ENCODE data around the gene ZNF142.

The ZNF142 gene

DNA sequence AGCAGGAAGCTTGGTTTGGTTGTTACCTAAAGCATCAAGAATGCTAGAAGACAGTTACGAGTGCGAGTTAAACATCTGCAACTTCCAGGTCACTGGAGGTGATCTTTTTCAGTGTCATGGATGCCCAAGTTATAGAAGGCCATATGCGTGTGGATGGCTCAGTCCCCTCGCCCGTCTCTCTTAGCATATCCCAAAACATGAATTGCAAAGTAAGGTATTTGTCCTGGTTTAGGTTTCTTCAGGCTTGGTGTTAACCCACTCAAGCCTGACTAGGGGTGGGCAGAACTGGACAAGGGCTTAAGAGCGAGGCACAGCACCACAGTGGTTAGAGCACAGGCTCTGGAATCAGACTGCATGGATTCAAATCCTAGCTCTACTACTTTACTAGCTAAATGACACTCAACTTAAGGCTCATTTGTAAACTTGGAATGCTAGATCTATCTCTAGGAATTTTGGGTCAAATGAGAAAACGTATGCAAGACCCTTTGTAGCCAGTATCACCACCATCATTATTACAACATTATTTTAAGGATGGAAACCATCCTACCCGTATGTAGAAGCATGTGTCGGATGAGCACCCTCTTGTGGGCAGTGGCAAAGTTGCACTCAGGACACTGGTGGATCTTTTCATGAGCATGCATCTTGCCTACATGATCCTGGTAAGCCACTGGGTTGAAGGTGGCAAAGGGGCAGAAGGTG lies 11.2 kb downstream of the ZNF142 start:
- H3K4me1 ChIP-seq (ENCODE audit: control insufficient read depth, insufficient read depth, low read length), result no peaks in the 10 kb centered on the region
- no peaks in the 10 kb centered on the region for H3K27me3 ChIP-seq (ENCODE audit: control insufficient read depth, insufficient read depth, low read length)
- DNase-seq (ENCODE audit: low read depth, low spot score), result no peak
- WGBS (ENCODE audit: insufficient coverage, insufficient read length), result no CpG with 5 or more reads among the region's 9 CpGs
- peaks cover 50% of the 10 kb centered on the region for H3K36me3 ChIP-seq (ENCODE audit: control insufficient read depth, insufficient read depth, low read length)
- H3K9me3 ChIP-seq (ENCODE audit: control insufficient read depth, insufficient read depth, low read length), result no peaks in the 10 kb centered on the region
- H3K4me3 ChIP-seq (ENCODE audit: low read length), result no peak overlapping the region
- no peak overlapping the region for H3K27ac ChIP-seq (ENCODE audit: low read length)

GRCh38 chr2:218645126-218645525 lies 14.3 kb downstream of the ZNF142 start:
- no peak for DNase-seq (ENCODE audit: low read depth, low spot score)
- Histone ChIP-seq H3K9me3 (ENCODE audit: control insufficient read depth, insufficient read depth, low read length) (no peaks in the 10 kb centered on the region), H3K36me3 (ENCODE audit: control insufficient read depth, insufficient read depth, low read length) (peaks cover 51% of the 10 kb centered on the region), H3K27ac (ENCODE audit: low read length) (no peak overlapping the region), H3K4me1 (ENCODE audit: control insufficient read depth, insufficient read depth, low read length) (no peaks in the 10 kb centered on the region), H3K27me3 (ENCODE audit: control insufficient read depth, insufficient read depth, low read length) (no peaks in the 10 kb centered on the region), H3K4me3 (ENCODE audit: low read length) (no peak overlapping the region)
- no CpG with 5 or more reads among the region's 1 CpG for WGBS (ENCODE audit: insufficient coverage, insufficient read length)

GRCh38 chr2:218644721-218645120 lies 14.7 kb downstream of the ZNF142 start:
- no peak overlapping the region for H3K4me3 ChIP-seq (ENCODE audit: low read length)
- peaks cover 52% of the 10 kb centered on the region for H3K36me3 ChIP-seq (ENCODE audit: control insufficient read depth, insufficient read depth, low read length)
- H3K4me1 ChIP-seq (ENCODE audit: control insufficient read depth, insufficient read depth, low read length), result no peaks in the 10 kb centered on the region
- H3K9me3 ChIP-seq (ENCODE audit: control insufficient read depth, insufficient read depth, low read length), result no peaks in the 10 kb centered on the region
- DNase-seq (ENCODE audit: low read depth, low spot score), result no peak
- no CpG with 5 or more reads among the region's 11 CpGs for WGBS (ENCODE audit: insufficient coverage, insufficient read length)
- no peak overlapping the region for H3K27ac ChIP-seq (ENCODE audit: low read length)
- no peaks in the 10 kb centered on the region for H3K27me3 ChIP-seq (ENCODE audit: control insufficient read depth, insufficient read depth, low read length)

DNA sequence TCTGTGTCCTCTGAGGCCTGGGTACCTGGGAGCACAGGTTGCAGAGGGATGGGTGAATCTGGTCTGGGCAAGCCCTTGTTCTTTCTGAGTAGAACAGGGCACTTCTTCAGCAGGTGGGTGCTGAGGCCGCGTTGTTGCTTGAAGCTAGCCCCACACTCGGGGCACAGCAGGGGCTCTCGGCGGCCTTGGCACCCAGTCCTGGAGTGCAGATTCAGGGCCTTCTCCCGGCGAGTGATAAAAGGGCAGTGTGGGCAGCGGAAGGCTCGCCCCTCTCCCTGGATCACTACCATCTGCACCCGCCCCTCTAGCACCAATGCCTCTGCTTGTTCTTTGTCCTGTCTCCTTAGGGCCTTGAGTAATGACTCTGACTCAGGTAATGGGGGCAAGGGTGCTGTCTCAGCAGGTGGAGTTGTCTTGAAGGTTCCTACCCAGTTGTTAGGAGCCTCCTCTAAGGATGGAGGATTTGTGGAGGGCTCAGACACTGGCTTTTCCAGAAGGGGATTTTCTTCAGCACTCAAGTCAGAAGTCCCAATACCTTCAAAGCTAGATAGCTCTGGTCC lies 15.6 kb downstream of the ZNF142 start:
- Histone ChIP-seq H3K27ac (ENCODE audit: low read length) (no peak overlapping the region), H3K36me3 (ENCODE audit: control insufficient read depth, insufficient read depth, low read length) (peaks cover 52% of the 10 kb centered on the region), H3K9me3 (ENCODE audit: control insufficient read depth, insufficient read depth, low read length) (no peaks in the 10 kb centered on the region), H3K4me3 (ENCODE audit: low read length) (no peak overlapping the region), H3K4me1 (ENCODE audit: control insufficient read depth, insufficient read depth, low read length) (no peaks in the 10 kb centered on the region), H3K27me3 (ENCODE audit: control insufficient read depth, insufficient read depth, low read length) (no peaks in the 10 kb centered on the region)
- DNase-seq (ENCODE audit: low read depth, low spot score), result no peak
- WGBS (ENCODE audit: insufficient coverage, insufficient read length), result no CpG with 5 or more reads among the region's 10 CpGs

GRCh38 chr2:218642786-218643185 lies 16.6 kb downstream of the ZNF142 start:
- no CpG with 5 or more reads among the region's 17 CpGs for WGBS (ENCODE audit: insufficient coverage, insufficient read length)
- Histone ChIP-seq H3K9me3 (ENCODE audit: control insufficient read depth, insufficient read depth, low read length) (no peaks in the 10 kb centered on the region), H3K27me3 (ENCODE audit: control insufficient read depth, insufficient read depth, low read length) (no peaks in the 10 kb centered on the region), H3K27ac (ENCODE audit: low read length) (no peak overlapping the region), H3K36me3 (ENCODE audit: control insufficient read depth, insufficient read depth, low read length) (peaks cover 51% of the 10 kb centered on the region), H3K4me3 (ENCODE audit: low read length) (no peak overlapping the region), H3K4me1 (ENCODE audit: control insufficient read depth, insufficient read depth, low read length) (no peaks in the 10 kb centered on the region)
- DNase-seq (ENCODE audit: low read depth, low spot score), result no peak

DNA sequence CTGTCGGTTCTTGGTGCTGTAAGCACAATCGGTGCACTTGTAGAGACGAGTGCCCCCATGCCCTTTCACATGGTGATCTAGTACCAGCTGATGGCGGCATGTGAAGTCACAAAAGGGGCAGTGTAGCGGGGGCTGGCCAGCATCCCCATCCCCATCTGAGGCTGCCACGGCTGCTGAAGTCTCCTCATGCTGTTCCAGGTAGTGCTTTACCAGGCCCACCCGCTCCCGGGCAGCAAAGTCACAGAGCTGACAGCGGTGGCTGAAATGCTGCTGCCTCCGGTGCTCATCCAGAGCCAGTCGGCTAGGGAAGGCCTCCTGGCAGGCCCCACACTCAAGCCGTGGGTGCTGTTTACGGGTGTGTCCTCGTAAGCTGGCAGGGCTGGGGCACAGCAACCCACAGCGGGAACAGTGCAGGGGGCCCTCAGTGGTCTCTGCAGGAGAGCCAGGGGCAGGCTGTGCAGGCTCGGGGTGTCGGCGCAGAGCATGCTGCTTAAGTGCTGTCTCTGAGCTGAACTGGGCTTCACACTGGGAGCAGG lies 17.2 kb downstream of the ZNF142 start:
- no peaks in the 10 kb centered on the region for H3K4me1 ChIP-seq (ENCODE audit: control insufficient read depth, insufficient read depth, low read length)
- WGBS (ENCODE audit: insufficient coverage, insufficient read length), result no CpG with 5 or more reads among the region's 18 CpGs
- no peak for DNase-seq (ENCODE audit: low read depth, low spot score)
- peaks cover 51% of the 10 kb centered on the region for H3K36me3 ChIP-seq (ENCODE audit: control insufficient read depth, insufficient read depth, low read length)
- H3K4me3 ChIP-seq (ENCODE audit: low read length), result no peak overlapping the region
- H3K9me3 ChIP-seq (ENCODE audit: control insufficient read depth, insufficient read depth, low read length), result no peaks in the 10 kb centered on the region
- H3K27me3 ChIP-seq (ENCODE audit: control insufficient read depth, insufficient read depth, low read length), result no peaks in the 10 kb centered on the region
- no peak overlapping the region for H3K27ac ChIP-seq (ENCODE audit: low read length)

DNA sequence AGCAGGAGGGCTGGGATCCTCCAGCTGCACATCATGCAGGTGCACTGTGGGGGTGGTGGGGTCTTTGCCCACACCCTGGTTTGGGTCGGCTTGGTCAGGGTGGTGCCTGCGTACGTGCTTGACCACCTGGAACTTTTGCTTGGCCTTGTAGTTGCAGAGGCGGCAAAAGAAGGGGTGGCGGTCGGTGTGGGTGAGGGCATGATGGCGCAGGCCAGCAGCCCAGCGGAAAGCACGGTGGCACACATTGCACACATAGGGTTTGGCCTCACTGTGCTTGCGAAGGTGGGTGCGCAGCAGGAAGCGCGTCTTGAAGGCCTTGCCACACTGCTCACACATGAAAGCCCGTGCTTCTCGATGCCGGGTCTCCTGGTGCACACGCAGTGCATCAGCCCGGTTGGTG lies 21.1 kb downstream of the ZNF142 start:
- Histone ChIP-seq H3K27me3 (ENCODE audit: control insufficient read depth, insufficient read depth, low read length) (no peaks in the 10 kb centered on the region), H3K9me3 (ENCODE audit: control insufficient read depth, insufficient read depth, low read length) (no peaks in the 10 kb centered on the region), H3K27ac (ENCODE audit: low read length) (no peak overlapping the region), H3K4me3 (ENCODE audit: low read length) (no peak overlapping the region), H3K4me1 (ENCODE audit: control insufficient read depth, insufficient read depth, low read length) (no peaks in the 10 kb centered on the region), H3K36me3 (ENCODE audit: control insufficient read depth, insufficient read depth, low read length) (peaks cover 39% of the 10 kb centered on the region)
- DNase-seq (ENCODE audit: low read depth, low spot score), result no peak
- WGBS (ENCODE audit: insufficient coverage, insufficient read length), result no CpG with 5 or more reads among the region's 18 CpGs

- no peak for DNase-seq (ENCODE audit: low read depth, low spot score)
- H3K36me3 ChIP-seq (ENCODE audit: control insufficient read depth, insufficient read depth, low read length), result peaks cover 28% of the 10 kb centered on the region
- H3K4me3 ChIP-seq (ENCODE audit: low read length), result no peak overlapping the region
- WGBS (ENCODE audit: insufficient coverage, insufficient read length), result no CpG with 5 or more reads among the region's 5 CpGs
- H3K4me1 ChIP-seq (ENCODE audit: control insufficient read depth, insufficient read depth, low read length), result no peaks in the 10 kb centered on the region
- H3K27me3 ChIP-seq (ENCODE audit: control insufficient read depth, insufficient read depth, low read length), result no peaks in the 10 kb centered on the region
- no peaks in the 10 kb centered on the region for H3K9me3 ChIP-seq (ENCODE audit: control insufficient read depth, insufficient read depth, low read length)
- H3K27ac ChIP-seq (ENCODE audit: low read length), result no peak overlapping the region
These were observed 23.7 kb downstream of the ZNF142 start for GRCh38 chr2:218635719-218636118.

- no peaks in the 10 kb centered on the region for H3K4me1 ChIP-seq (ENCODE audit: control insufficient read depth, insufficient read depth, low read length)
- H3K27ac ChIP-seq (ENCODE audit: low read length), result no peak overlapping the region
- no peaks in the 10 kb centered on the region for H3K9me3 ChIP-seq (ENCODE audit: control insufficient read depth, insufficient read depth, low read length)
- WGBS (ENCODE audit: insufficient coverage, insufficient read length), result no CpG with 5 or more reads among the region's 4 CpGs
- peaks cover 11% of the 10 kb centered on the region for H3K36me3 ChIP-seq (ENCODE audit: control insufficient read depth, insufficient read depth, low read length)
- no peak for DNase-seq (ENCODE audit: low read depth, low spot score)
- no peak overlapping the region for H3K4me3 ChIP-seq (ENCODE audit: low read length)
- H3K27me3 ChIP-seq (ENCODE audit: control insufficient read depth, insufficient read depth, low read length), result no peaks in the 10 kb centered on the region
These were observed 27.6 kb downstream of the ZNF142 start for GRCh38 chr2:218631837-218632236.

- Histone ChIP-seq H3K9me3 (ENCODE audit: control insufficient read depth, insufficient read depth, low read length) (no peaks in the 10 kb centered on the region), H3K4me3 (ENCODE audit: low read length) (no peak overlapping the region), H3K27ac (ENCODE audit: low read length) (no peak overlapping the region), H3K36me3 (ENCODE audit: control insufficient read depth, insufficient read depth, low read length) (no peaks in the 10 kb centered on the region), H3K27me3 (ENCODE audit: control insufficient read depth, insufficient read depth, low read length) (no peaks in the 10 kb centered on the region), H3K4me1 (ENCODE audit: control insufficient read depth, insufficient read depth, low read length) (no peaks in the 10 kb centered on the region)
- WGBS (ENCODE audit: insufficient coverage, insufficient read length), result no CpG with 5 or more reads among the region's 4 CpGs
- no peak for DNase-seq (ENCODE audit: low read depth, low spot score)
These were observed 31.5 kb downstream of the ZNF142 start for GRCh38 chr2:218627939-218628338.

DNA sequence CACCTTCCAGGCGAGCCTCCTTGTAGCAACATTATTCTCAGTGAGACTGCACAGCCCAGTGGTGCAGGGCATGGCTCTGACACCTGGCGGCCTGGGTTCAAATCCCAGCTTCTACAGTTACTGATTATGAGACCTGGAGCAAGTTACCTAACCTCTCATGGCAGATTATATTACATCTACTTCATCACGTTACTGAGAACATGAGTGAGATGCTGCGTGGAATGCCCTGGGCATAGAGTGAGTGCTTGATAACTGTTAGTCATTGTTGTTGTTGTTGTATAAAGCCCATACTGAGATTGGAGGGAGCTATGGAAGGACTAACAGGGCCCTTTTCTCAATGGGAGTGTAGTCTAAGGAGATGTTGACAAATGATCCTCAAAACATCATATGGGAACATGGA lies 33.1 kb downstream of the ZNF142 start:
- no peaks in the 10 kb centered on the region for H3K27me3 ChIP-seq (ENCODE audit: control insufficient read depth, insufficient read depth, low read length)
- DNase-seq (ENCODE audit: low read depth, low spot score), result no peak

More for the DNA sequence above, 33.1 kb downstream of the ZNF142 start:
- Histone ChIP-seq H3K27ac (ENCODE audit: low read length) (no peak overlapping the region), H3K9me3 (ENCODE audit: control insufficient read depth, insufficient read depth, low read length) (no peaks in the 10 kb centered on the region), H3K4me1 (ENCODE audit: control insufficient read depth, insufficient read depth, low read length) (no peaks in the 10 kb centered on the region), H3K36me3 (ENCODE audit: control insufficient read depth, insufficient read depth, low read length) (no peaks in the 10 kb centered on the region), H3K4me3 (ENCODE audit: low read length) (no peak overlapping the region)
- no CpG with 5 or more reads among the region's 4 CpGs for WGBS (ENCODE audit: insufficient coverage, insufficient read length)
